GM21515 (cell line): Measurements from ENCODE around the gene IAPP.
"Not testable (repeated sequence)": the region's sequence is repeated elsewhere in the genome, so short reads cannot be mapped to it uniquely, and the experiment has no call there.

Source experiments
- ATAC-seq: cut with Tn5 transposase; IDR thresholded peaks from one replicate; pipeline ENCODE4 v1.9.1; 2021; ENCODE audit not compliant: unreplicated experiment

The IAPP gene

GRCh38 chr12:21372602-21373001 is at the start of gene IAPP:
Gene IAPP (plus strand): TSS chr12:21372902. CDS start chr12:21373352, 450 bp downstream.
- no peak for ATAC-seq

GRCh38 chr12:21323736-21324135 is 49.0 kb upstream of the IAPP start:
- ATAC-seq = no peak

DNA sequence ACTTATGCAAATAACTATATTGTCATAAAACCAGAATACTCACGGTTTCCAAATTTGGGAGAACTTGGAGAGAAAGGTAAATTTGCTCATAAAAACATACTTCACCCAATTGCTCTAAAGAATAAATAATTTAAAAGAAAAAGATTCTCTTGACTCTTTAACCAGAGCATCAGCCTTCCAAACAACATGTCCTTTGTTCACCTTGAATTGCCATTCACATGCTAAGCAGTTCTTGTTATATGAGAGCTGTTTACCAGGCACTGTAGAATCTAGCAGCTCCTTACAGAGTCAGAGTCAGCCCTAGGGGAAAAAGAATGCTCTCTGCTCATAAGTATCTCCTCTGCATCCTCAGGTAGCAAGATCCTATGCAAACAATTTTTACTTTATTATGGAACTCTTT is 48.2 kb upstream of the IAPP start:
- no peak for ATAC-seq

- ATAC-seq = no peak
Measured at GRCh38 chr12:21328578-21328977, 44.1 kb upstream of the IAPP start.

- ATAC-seq = no peak
Measured at GRCh38 chr12:21330682-21331253, 41.9 kb upstream of the IAPP start.

GRCh38 chr12:21334771-21335325 is 37.9 kb upstream of the IAPP start, which contains the start of gene SLCO1A2:
Gene SLCO1A2 (minus strand): TSS chr12:21334917. CDS start chr12:21334647, 270 bp downstream.
- ATAC-seq = no peak

DNA sequence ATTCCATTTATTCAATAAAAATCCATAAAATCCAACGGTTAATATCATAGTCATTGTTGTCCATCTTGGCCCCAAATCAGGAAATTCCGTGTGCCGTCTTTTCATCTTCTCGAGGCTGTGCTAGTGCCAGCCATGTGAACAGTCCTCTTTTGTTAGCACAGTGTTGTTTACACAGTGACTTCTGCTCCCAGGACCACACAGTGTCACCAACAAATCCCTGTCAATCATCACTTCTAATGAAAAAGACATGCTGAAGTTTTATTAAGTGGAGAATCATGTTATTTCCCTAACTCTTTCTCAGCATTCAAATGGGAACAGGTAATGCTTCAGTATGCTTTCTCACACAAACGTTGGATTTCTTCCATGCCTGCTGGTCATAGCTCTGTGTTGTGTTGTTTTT is 36.0 kb upstream of the IAPP start:
- no peak for ATAC-seq

- no peak for ATAC-seq
Measured at GRCh38 chr12:21337453-21337852, 35.2 kb upstream of the IAPP start.

- ATAC-seq = no peak
Measured at GRCh38 chr12:21337959-21338744, 34.5 kb upstream of the IAPP start.

DNA sequence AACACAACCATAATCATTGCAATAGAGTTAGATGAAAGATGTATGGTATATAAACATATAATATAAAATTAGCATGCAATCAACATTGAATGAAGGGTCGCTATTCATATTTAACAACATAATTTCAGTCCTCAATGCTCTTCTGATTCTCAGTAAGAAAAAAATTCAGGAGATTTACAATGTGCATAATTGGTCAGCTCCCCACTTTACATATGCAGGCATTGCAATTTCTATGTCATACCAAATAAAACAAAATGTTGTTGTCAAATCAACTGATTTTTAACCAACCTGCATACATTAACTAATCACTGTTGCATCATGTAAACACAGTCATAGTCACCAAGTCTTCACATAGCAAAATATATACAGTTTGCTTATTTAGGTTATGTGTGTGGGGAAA is 32.8 kb upstream of the IAPP start:
- no peak for ATAC-seq

GRCh38 chr12:21340403-21340802 is 32.3 kb upstream of the IAPP start:
- ATAC-seq = no peak

DNA sequence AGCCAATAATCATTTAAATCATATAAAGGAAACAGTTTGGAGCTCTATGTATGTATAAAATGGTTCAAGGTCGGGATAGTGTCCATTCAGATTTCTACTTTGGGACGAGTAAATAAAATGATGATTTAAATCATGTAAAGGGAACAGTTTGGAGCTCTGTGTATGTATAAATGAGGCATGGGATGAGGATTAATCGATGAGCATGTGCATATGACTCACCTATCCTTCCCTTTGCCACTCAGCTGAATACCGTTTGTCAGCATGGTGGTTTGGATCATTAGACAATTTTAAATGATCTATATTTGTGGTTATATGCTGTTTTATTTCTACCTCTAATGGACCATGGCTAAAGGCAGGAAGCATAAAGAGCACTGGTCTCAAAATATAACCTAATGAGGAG is 30.9 kb upstream of the IAPP start:
- ATAC-seq = no peak

DNA sequence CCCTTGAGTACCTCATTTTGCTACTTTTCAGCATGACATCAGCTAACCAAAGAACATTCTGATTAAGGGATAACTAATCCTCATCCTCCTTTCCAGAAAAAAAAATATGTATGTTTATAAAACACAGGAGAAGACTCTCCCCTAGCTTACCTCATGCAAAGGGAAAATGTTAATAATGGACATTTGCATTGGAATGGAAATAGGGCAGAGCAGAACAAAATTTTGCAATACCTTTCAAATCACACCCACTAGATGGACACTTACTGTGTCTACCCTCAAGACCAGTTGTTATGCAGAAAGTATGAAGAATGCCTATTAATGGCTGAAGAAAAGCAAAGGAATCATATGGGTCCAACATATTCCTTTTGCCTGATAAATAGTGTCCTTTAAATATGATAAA is 29.1 kb upstream of the IAPP start:
- no peak for ATAC-seq

GRCh38 chr12:21346542-21347205 is 26.0 kb upstream of the IAPP start:
- ATAC-seq = no peak

DNA sequence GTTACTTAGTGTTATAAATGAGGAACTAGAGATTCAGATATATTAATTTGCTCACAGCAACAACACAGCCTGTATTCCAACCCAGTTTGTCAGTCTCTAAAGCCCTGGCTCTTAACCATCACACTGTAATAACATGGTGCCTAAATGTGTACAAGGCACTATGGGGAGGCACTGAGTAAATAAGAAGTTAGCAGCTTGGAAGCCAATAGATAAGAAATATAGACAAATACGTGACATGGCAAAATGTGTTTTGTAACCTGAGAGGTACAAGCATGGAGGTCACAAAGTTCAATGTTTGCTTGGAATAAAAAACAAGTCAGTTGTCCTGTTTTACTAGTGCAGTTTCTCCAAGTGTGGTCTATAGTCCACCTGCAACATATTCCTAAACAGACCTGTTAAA is 21.7 kb upstream of the IAPP start:
- ATAC-seq = no peak

DNA sequence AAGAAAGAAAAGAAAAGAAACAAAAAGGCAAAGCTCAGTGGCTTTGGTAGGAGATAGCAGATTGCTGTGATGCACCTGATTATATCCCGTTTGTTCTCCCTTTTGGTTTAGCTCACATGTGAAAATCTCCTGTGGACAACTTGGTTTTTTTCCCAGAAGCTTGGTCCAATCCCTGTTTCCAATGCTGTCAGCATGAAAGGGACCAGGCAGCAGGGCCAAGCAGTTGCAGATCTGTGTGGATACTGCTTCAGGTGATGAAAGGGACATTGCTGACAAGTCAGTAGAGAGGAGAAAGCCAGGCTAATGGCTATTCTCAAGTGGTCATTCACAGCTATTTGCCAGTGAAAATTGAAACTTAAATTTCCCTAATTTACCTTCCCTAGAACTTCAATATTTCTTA is 19.2 kb upstream of the IAPP start:
- ATAC-seq = no peak

DNA sequence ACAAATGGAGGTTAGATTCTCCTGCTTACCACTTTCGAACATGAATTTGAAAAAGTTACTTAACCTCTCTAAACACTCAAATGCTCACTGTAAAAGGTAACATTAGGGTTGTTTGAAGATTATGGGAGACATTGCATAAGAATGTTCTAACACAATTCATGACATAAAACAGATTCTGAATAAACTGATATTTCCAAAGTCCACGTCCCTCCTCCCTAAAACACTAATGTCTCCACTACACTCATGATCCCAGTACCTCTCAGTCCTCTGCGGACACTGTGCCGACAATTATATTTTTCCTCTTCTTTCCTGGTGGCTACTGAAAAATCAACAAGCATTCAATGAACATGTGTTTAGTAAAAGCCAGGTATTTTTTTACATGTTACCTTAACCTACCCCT is 18.8 kb upstream of the IAPP start:
- ATAC-seq = no peak

GRCh38 chr12:21354641-21355040 is 18.1 kb upstream of the IAPP start:
- no peak for ATAC-seq

DNA sequence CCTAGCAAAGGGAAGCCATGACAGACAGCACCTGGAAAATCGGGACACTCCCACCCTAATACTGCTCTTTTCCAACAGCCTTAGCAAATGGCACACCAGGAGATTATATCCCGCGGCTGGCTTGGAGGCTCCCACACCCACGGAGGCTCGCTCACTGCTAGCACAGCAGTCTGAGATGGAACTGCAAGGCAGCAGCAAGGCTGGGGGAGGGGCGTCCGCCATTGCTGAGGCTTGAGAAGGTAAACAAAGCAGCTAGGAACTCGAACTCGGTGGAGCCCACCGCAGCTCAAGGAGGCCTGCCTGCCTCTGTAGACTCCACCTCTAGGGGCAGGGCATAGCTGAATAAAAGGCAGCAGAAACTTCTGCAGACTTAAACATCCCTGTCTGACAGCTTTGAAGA is 12.1 kb upstream of the IAPP start:
- ATAC-seq = not testable (repeated sequence)

DNA sequence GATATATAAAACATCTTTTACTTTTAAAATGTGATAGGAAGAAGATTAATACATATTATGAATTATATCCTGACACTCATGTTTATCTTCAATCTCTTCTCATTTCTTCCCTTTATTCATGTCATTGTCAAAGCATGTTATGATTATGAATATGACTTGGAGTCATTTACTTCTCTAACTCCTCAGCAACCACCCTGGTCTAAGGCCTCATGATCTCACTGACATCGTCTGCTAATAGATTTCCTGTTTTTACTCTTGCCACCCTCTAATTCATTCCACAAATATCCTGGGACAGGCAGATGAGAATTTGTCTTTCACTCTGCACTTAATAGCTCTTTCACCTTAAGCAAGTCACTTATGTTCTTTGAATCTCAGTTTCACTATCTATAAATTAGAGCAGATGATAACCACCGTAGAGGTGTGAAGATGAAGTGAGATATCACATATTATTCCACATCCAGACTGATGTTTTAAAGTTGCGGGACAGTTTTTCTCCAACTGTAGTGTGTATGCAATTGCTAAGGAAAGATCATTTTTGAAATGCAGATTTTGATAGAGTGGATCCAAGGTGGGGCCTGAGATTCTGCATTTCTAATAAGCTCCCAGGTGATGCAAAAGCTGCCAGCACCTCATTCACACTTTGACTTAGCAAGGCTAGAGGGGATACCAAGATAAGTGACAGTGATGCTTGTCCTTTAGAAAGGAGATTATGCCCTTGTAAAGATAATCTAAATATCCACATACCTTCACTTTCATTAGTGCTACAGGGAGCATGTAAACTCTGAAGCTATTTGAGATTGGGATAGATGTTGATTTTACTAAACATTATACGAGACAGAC is 3.3 kb upstream of the IAPP start:
- ATAC-seq = no peak

- ATAC-seq = no peak
Measured at GRCh38 chr12:21370845-21371449, 1.8 kb upstream of the IAPP start.
